Endothelial cell of umbilical vein (primary cell): Measurements from ENCODE around the gene ANKRD36.
"Not testable (repeated sequence)": the region's sequence is repeated elsewhere in the genome, so short reads cannot be mapped to it uniquely, and the experiment has no call there.

Experiments used
- EZH2 ChIP-seq: IDR thresholded peaks from 2 replicates; pipeline ENCODE4 v1.6.1; 2012; ENCODE audit warnings: borderline replicate concordance, low read depth, mild to moderate bottlenecking, moderate library complexity, low read length, inconsistent platforms; ENCODE audit not compliant: severe bottlenecking
- FOS ChIP-seq: IDR thresholded peaks from 2 replicates; pipeline ENCODE4 v1.6.1; 2011; ENCODE audit warnings: mild to moderate bottlenecking, low read length, moderate library complexity, borderline replicate concordance; ENCODE audit not compliant: insufficient read depth
- GATA2 ChIP-seq: IDR thresholded peaks from 2 replicates; pipeline ENCODE4 v1.7.0; 2011; ENCODE audit warnings: low read depth, mild to moderate bottlenecking, moderate library complexity, mixed read lengths, low read length; ENCODE audit not compliant: insufficient read length, insufficient read depth
- MYC ChIP-seq: IDR thresholded peaks from one replicate; pipeline ENCODE4 v1.6.1; 2011; ENCODE audit warnings: mild to moderate bottlenecking, low read depth, low read length
- POLR2A ChIP-seq: IDR thresholded peaks from 2 replicates; pipeline ENCODE4 v1.6.1; 2012; ENCODE audit warnings: low read depth, mild to moderate bottlenecking, control low read depth, low read length
- POLR2AphosphoS5 ChIP-seq: IDR thresholded peaks from 2 replicates; pipeline ENCODE4 v1.6.1; 2012; ENCODE audit warnings: low read depth, mild to moderate bottlenecking, control low read depth, low read length, moderate library complexity; ENCODE audit not compliant: insufficient read depth
- TF ChIP-seq, protein P1 (sequence below), 2 donors: IDR thresholded peaks; 1 replicate in 1 of 2; 2 replicates in 1 of 2; pipeline ENCODE4 v1.5.1; 2011; ENCODE audit warnings: low read length in 2 of 2, mild to moderate bottlenecking in 2 of 2, moderate library complexity in 2 of 2, control low read depth in 1 of 2, inconsistent platforms in 1 of 2, low read depth in 1 of 2; ENCODE audit not compliant: insufficient read depth in 1 of 2; ENCODE audit errors: extremely low read depth in 1 of 2
- TF ChIP-seq, protein P2 (sequence below): IDR thresholded peaks from 2 replicates; pipeline ENCODE4 v1.6.1; 2011; ENCODE audit not compliant: insufficient read depth, insufficient read length

DNA sequence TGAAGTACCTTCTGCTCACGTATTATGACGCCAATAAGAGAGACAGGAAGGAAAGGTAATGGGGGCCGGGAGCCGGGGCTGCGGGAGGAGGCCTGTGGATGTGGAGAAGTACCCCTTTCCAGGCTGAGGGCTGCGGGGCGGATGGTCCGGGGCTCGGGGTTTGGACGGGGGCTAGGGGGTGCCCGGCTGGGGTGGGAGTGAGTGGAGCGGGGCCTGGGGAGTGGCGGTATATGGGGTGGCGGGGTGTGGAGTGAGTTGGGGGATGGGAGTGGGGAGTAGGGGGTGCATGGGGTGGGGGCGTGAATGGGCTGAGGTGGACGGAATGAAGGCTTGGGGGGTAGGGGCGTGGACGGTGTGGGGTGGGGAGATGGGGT is 916 bp downstream of the ANKRD36 start:
- not testable (repeated sequence) for TF ChIP-seq FOS, POLR2AphosphoS5, EZH2, MYC, POLR2A, GATA2
- TF ChIP-seq, protein P1, sequence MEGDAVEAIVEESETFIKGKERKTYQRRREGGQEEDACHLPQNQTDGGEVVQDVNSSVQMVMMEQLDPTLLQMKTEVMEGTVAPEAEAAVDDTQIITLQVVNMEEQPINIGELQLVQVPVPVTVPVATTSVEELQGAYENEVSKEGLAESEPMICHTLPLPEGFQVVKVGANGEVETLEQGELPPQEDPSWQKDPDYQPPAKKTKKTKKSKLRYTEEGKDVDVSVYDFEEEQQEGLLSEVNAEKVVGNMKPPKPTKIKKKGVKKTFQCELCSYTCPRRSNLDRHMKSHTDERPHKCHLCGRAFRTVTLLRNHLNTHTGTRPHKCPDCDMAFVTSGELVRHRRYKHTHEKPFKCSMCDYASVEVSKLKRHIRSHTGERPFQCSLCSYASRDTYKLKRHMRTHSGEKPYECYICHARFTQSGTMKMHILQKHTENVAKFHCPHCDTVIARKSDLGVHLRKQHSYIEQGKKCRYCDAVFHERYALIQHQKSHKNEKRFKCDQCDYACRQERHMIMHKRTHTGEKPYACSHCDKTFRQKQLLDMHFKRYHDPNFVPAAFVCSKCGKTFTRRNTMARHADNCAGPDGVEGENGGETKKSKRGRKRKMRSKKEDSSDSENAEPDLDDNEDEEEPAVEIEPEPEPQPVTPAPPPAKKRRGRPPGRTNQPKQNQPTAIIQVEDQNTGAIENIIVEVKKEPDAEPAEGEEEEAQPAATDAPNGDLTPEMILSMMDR (IDR thresholded peaks at IDR 0.05; ENCODE audit: extremely low read depth in 1 of 2, insufficient read depth in 1 of 2, low read depth in 1 of 2, low read length in 2 of 2), result not testable (repeated sequence)
- TF ChIP-seq, protein P2, sequence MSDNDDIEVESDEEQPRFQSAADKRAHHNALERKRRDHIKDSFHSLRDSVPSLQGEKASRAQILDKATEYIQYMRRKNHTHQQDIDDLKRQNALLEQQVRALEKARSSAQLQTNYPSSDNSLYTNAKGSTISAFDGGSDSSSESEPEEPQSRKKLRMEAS, result not testable (repeated sequence)
